ENCODE results near the gene MYOF. TPM values are rescaled to one million over a fixed set of nuclear protein-coding genes. Genes with fewer than 3 reads are reported as not detected.

Gene MYOF
- polyA plus RNA-seq, 3 donors: 9.7 to 29.1 (median 14.5) TPM

DNA sequence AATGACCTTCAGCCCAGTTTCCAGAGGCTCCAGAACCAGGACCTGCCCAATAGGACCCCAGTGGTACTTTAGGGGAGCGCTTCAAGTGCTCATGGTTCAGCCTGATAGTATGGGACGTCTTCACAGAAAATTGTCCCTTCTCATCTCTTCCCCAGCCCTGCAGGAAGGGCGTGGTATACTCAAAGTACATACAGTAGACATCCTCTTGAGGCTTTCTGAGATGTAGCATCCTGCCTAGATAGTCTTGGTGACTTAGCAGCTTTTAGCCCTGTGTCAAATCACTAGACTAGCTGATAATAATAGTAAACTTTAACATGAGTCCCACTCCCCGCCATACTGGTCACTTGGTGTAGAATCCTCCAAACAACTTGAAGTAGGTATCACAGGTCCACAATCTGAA is 215.3 kb downstream of the MYOF start:
- H3K79me2 ChIP-seq (ENCODE audit: insufficient read depth, low read length): no peaks in the 10 kb centered on the region
- H2AFZ ChIP-seq (ENCODE audit: insufficient read depth, low read depth, low read length, poor library complexity, severe bottlenecking): no peak overlapping the region
- no peaks in the 10 kb centered on the region for H3K27me3 ChIP-seq (ENCODE audit: control insufficient read depth in 2 of 2, insufficient read depth in 2 of 2, low read length in 2 of 2)
- no peak for DNase-seq
- peaks cover 0 to 3% (median 0%) of the 10 kb centered on the region in 3 donors for H3K27me3 Mint-ChIP-seq (ENCODE audit: low read depth in 3 of 3)
- WGBS (ENCODE audit: insufficient coverage): 100% methylated on average over 2 of the region's 4 CpGs
- no peaks in the 10 kb centered on the region for H3K4me1 Mint-ChIP-seq
- no peak overlapping the region for H3K4me3 Mint-ChIP-seq
- H3K9me3 ChIP-seq (replicated peaks in 1 of 2; ENCODE audit: control insufficient read depth in 1 of 2, insufficient read depth in 1 of 2, low read length in 2 of 2): no peaks in the 10 kb centered on the region
- H4K20me1 ChIP-seq (ENCODE audit: insufficient read depth, low read length): no peaks in the 10 kb centered on the region
- no peak overlapping the region for H3K4me3 ChIP-seq (replicated peaks in 1 of 3; ENCODE audit: low read depth in 2 of 3, low read length in 3 of 3)
- no peaks in the 10 kb centered on the region for H3K36me3 ChIP-seq (replicated peaks in 1 of 2; ENCODE audit: control insufficient read depth in 1 of 2, insufficient read depth in 2 of 2, low read length in 2 of 2)
- intact Hi-C loops (cut with micrococcal nuclease): no loop called here
- H3K36me3 Mint-ChIP-seq: no peaks in the 10 kb centered on the region
- TF ChIP-seq, protein P1, sequence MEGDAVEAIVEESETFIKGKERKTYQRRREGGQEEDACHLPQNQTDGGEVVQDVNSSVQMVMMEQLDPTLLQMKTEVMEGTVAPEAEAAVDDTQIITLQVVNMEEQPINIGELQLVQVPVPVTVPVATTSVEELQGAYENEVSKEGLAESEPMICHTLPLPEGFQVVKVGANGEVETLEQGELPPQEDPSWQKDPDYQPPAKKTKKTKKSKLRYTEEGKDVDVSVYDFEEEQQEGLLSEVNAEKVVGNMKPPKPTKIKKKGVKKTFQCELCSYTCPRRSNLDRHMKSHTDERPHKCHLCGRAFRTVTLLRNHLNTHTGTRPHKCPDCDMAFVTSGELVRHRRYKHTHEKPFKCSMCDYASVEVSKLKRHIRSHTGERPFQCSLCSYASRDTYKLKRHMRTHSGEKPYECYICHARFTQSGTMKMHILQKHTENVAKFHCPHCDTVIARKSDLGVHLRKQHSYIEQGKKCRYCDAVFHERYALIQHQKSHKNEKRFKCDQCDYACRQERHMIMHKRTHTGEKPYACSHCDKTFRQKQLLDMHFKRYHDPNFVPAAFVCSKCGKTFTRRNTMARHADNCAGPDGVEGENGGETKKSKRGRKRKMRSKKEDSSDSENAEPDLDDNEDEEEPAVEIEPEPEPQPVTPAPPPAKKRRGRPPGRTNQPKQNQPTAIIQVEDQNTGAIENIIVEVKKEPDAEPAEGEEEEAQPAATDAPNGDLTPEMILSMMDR (IDR thresholded peaks at IDR 0.05): no peak
- H3K27ac ChIP-seq (ENCODE audit: low read depth in 1 of 2, low read length in 2 of 2): no peak overlapping the region
- no peak overlapping the region for H3K9ac ChIP-seq (ENCODE audit: insufficient read depth, low read length, poor library complexity, severe bottlenecking)
- no peak overlapping the region for H3K27ac Mint-ChIP-seq
- H3K4me1 ChIP-seq (ENCODE audit: control insufficient read depth in 1 of 2, insufficient read depth in 2 of 2, low read length in 2 of 2): no peaks in the 10 kb centered on the region
- peaks cover 0 to 7% (median 6%) of the 10 kb centered on the region in 7 donors for H3K9me3 Mint-ChIP-seq
- no peak overlapping the region for H3K4me2 ChIP-seq (replicated peaks; ENCODE audit: extremely low read depth, low read length, poor library complexity, severe bottlenecking)

DNA sequence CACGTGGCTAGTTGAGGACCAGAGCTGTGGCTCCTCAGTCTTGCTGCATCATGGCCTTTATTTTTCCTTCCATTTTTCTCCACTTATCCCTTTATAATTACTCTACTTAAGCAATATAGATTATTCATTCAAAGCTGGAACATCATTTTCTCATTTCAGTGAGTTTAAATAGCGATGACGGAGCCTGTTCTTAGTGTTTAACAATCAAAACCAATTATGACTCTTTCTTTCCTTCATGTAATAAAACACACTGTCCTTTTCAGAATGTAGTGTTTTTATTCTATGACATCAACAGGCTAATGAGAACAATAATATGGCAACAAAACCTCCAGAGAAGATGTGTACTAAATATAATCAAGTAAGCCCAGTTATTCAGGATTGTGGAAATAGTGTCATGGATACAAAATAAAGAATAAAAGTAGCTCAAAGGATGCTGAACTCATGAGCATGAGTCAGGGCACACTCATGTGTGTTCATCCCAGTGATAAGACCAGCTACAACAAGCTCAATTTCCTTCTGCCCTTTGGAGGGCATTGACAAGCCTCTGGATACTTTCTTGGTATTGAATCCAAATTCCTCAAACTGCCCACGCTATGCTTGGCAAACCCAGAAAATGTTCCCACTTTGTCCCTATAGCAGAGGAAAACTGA is 220.0 kb downstream of the MYOF start:
- no peaks in the 10 kb centered on the region for H4K20me1 ChIP-seq (ENCODE audit: insufficient read depth, low read length)

More for the DNA sequence above, 220.0 kb downstream of the MYOF start:
- H3K79me2 ChIP-seq (ENCODE audit: insufficient read depth, low read length): no peaks in the 10 kb centered on the region
- no peaks in the 10 kb centered on the region for H3K27me3 ChIP-seq (ENCODE audit: control insufficient read depth in 2 of 2, insufficient read depth in 2 of 2, low read length in 2 of 2)
- intact Hi-C loops (cut with micrococcal nuclease): no loop called here
- no peak overlapping the region for H3K9ac ChIP-seq (ENCODE audit: insufficient read depth, low read length, poor library complexity, severe bottlenecking)
- H3K4me3 Mint-ChIP-seq: no peak overlapping the region
- no peak for DNase-seq
- TF ChIP-seq, protein P1 (IDR thresholded peaks at IDR 0.05): no peak
- no peaks in the 10 kb centered on the region for H3K4me1 ChIP-seq (ENCODE audit: control insufficient read depth in 1 of 2, insufficient read depth in 2 of 2, low read length in 2 of 2)
- no peak overlapping the region for H3K4me3 ChIP-seq (replicated peaks in 1 of 3; ENCODE audit: low read depth in 2 of 3, low read length in 3 of 3)
- no peaks in the 10 kb centered on the region for H3K36me3 ChIP-seq (replicated peaks in 1 of 2; ENCODE audit: control insufficient read depth in 1 of 2, insufficient read depth in 2 of 2, low read length in 2 of 2)
- no peak overlapping the region for H3K4me2 ChIP-seq (replicated peaks; ENCODE audit: extremely low read depth, low read length, poor library complexity, severe bottlenecking)
- peaks cover 0 to 3% (median 2%) of the 10 kb centered on the region in 3 donors for H3K27me3 Mint-ChIP-seq (ENCODE audit: low read depth in 3 of 3)
- WGBS (ENCODE audit: insufficient coverage): 100% methylated on average over 2 of the region's 4 CpGs
- peaks cover 0 to 6% (median 0%) of the 10 kb centered on the region in 7 donors for H3K9me3 Mint-ChIP-seq
- no peak overlapping the region for H2AFZ ChIP-seq (ENCODE audit: insufficient read depth, low read depth, low read length, poor library complexity, severe bottlenecking)
- H3K9me3 ChIP-seq (replicated peaks in 1 of 2; ENCODE audit: control insufficient read depth in 1 of 2, insufficient read depth in 1 of 2, low read length in 2 of 2): no peaks in the 10 kb centered on the region
- no peak overlapping the region for H3K27ac ChIP-seq (ENCODE audit: low read depth in 1 of 2, low read length in 2 of 2)
- H3K4me1 Mint-ChIP-seq: no peaks in the 10 kb centered on the region
- no peak overlapping the region for H3K27ac Mint-ChIP-seq
- H3K36me3 Mint-ChIP-seq: no peaks in the 10 kb centered on the region
